Measurements from ENCODE around the gene GJA10. TPM values are rescaled to one million over a fixed set of nuclear protein-coding genes. Genes with fewer than 3 reads are reported as not detected.
"Not testable (repeated sequence)": the region's sequence is repeated elsewhere in the genome, so short reads cannot be mapped to it uniquely, and the experiment has no call there.

The GJA10 gene
- total RNA-seq, 1 donor from 2014 or later: not detected

DNA sequence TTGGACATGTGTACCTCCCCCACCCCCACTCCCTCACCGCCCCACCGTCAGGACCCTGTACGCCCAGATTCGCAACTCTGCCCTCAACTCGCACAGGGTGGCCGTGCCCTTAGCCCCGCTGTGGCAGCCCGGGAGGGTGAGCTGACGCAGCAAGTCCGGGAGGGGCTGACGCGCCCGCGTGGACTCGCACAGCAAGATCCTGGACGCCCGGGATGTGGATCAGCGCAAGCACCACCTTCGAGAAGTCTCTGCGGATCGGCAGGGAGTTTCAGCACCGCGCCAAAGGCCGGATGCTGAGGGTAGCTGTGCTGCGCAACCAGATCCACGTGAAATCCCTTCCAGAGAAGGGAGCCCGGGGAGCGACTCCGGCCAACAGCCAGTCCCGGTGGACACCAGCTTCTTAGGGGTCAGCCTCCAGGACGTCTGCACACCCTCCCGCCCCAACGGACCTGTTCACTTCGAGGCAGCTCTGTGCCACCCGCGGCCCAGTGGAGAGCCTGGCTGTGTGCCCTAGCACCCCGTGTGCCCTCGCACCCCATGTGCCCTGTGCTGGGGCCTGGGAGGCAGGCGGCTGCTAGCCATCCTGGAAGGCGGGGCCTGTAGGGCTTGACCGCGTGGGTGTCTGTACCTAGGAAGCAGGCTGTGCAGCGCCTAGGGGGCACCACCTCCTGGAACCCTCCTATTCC is 6.7 kb upstream of the GJA10 start:
- H3K4me3 ChIP-seq: no peak overlapping the region
- no peaks in the 10 kb centered on the region for H3K4me1 ChIP-seq
- H3K27me3 ChIP-seq: peaks cover 37% of the 10 kb centered on the region
- H3K27ac ChIP-seq: no peak overlapping the region
- DNase-seq: no peak
- peak; percentile 61 for ATAC-seq
- TF ChIP-seq, protein P1, sequence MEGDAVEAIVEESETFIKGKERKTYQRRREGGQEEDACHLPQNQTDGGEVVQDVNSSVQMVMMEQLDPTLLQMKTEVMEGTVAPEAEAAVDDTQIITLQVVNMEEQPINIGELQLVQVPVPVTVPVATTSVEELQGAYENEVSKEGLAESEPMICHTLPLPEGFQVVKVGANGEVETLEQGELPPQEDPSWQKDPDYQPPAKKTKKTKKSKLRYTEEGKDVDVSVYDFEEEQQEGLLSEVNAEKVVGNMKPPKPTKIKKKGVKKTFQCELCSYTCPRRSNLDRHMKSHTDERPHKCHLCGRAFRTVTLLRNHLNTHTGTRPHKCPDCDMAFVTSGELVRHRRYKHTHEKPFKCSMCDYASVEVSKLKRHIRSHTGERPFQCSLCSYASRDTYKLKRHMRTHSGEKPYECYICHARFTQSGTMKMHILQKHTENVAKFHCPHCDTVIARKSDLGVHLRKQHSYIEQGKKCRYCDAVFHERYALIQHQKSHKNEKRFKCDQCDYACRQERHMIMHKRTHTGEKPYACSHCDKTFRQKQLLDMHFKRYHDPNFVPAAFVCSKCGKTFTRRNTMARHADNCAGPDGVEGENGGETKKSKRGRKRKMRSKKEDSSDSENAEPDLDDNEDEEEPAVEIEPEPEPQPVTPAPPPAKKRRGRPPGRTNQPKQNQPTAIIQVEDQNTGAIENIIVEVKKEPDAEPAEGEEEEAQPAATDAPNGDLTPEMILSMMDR (IDR thresholded peaks at IDR 0.05): no peak
- no peaks in the 10 kb centered on the region for H3K36me3 ChIP-seq
- intact Hi-C loops (cut with DNase I): no loop called here
- no peaks in the 10 kb centered on the region for H3K9me3 ChIP-seq

DNA sequence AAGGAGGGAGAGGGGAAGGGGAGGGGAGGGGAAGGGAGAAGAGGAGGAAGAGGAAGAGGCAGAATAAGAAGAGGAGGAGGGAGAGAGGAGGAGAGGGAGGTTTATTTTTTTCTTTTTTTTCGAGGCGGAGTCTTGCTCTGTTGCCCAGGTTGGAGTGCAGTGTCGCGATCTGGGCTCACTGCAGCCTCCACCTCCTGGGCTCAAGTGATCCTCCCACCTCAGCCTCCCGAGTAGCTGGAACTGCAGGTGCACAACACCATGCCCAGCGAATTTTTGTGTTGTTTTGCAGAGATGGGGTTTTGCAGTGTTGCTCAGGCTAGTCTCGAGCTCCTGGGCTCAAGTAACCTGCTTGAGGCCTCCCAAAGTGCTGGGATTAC is 6.1 kb upstream of the GJA10 start:
- Histone ChIP-seq H3K27ac (no peak overlapping the region), H3K4me3 (no peak overlapping the region), H3K36me3 (no peaks in the 10 kb centered on the region), H3K9me3 (no peaks in the 10 kb centered on the region), H3K4me1 (no peaks in the 10 kb centered on the region), H3K27me3 (peaks cover 42% of the 10 kb centered on the region)
- ATAC-seq (no peak), DNase-seq (no peak)
- TF ChIP-seq, protein P1 (IDR thresholded peaks at IDR 0.05): no peak
- intact Hi-C loops (cut with DNase I): no loop called here

GRCh38 chr6:89888871-89889270 is 5.4 kb upstream of the GJA10 start:
- TF ChIP-seq, protein P1 (IDR thresholded peaks at IDR 0.05): no peak
- intact Hi-C loops (cut with DNase I): no loop called here
- ATAC-seq: no peak
- no peak overlapping the region for H3K4me3 ChIP-seq
- no peaks in the 10 kb centered on the region for H3K4me1 ChIP-seq
- no peaks in the 10 kb centered on the region for H3K36me3 ChIP-seq
- no peak overlapping the region for H3K27ac ChIP-seq
- H3K27me3 ChIP-seq: peaks cover 47% of the 10 kb centered on the region
- H3K9me3 ChIP-seq: no peaks in the 10 kb centered on the region
- no peak for DNase-seq

DNA sequence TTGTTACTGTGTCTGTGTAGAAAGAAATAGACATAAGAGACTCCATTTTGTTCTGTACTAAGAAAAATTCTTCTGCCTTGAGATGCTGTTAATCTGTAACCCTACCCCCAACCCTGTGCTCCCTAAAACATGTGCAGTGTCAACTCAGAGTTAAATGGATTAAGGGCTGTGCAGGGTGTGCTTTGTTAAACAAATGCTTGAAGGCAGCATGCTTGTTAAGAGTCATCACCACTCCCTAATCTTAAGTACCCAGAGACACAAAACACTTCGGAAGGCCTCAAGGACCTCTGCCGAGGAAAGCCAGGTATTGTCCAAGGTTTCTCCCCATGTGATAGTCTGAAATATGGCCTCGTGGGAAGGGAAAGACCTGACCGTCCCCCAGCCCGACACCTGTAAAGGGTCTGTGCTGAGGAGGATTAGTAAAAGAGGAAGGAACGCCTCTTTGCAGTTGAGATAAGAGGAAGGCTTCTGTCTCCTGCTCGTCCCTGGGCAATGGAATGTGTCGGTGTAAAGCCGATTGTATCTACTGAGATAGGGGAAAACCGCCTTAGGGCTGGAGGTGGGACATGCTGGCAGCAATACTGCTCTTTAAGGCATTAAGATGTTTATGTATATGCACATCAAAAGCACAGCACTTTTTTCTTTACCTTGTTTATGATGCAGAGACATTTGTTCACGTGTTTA is 3.3 kb upstream of the GJA10 start:
- H3K27ac ChIP-seq; ATAC-seq; H3K4me1 ChIP-seq; intact Hi-C loops (cut with DNase I); H3K36me3 ChIP-seq; H3K4me3 ChIP-seq; DNase-seq; H3K9me3 ChIP-seq: not testable (repeated sequence)
- peaks cover 47% of the 10 kb centered on the region for H3K27me3 ChIP-seq

DNA sequence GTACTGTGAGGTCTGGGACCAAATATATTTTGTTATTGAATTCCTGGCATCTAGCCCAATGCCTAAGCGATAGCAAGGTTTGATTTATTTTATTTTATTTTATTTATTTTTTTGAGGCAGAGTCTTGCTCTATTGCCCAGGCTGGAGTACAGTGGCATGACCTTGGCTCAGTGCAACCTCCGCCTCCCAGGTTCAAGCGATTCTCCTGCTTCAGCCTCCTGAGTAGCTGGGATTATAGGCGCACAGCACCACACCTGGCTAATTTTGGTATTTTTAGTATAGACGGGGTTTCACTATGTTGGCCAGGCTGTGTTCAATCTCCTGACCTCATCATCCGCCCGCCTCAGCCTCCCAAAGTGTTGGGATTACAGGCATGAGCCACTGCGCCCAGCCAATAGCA is 1.7 kb upstream of the GJA10 start:
- H3K4me1 ChIP-seq: not testable (repeated sequence)

GRCh38 chr6:89895276-89895874 is 1.1 kb downstream of the GJA10 start:
- peak; percentile 83 for ATAC-seq

More for the DNA sequence above, 1.7 kb upstream of the GJA10 start:
- H3K9me3 ChIP-seq; DNase-seq; H3K36me3 ChIP-seq; intact Hi-C loops (cut with DNase I); H3K4me3 ChIP-seq; H3K27ac ChIP-seq; ATAC-seq: not testable (repeated sequence)
- H3K27me3 ChIP-seq: peaks cover 50% of the 10 kb centered on the region

GRCh38 chr6:89910001-89910901 is 16.0 kb downstream of the GJA10 start:
- intact Hi-C loops (cut with DNase I): not testable (repeated sequence)

More at GRCh38 chr6:89895276-89895874, 1.1 kb downstream of the GJA10 start:
- no peaks in the 10 kb centered on the region for H3K9me3 ChIP-seq
- H3K27ac ChIP-seq: no peak overlapping the region
- peaks cover 30% of the 10 kb centered on the region for H3K27me3 ChIP-seq
- no peaks in the 10 kb centered on the region for H3K36me3 ChIP-seq
- intact Hi-C loops (cut with DNase I): no loop called here
- H3K4me3 ChIP-seq: no peak overlapping the region
- TF ChIP-seq, protein P1 (IDR thresholded peaks at IDR 0.05): no peak
- no peaks in the 10 kb centered on the region for H3K4me1 ChIP-seq
- no peak for DNase-seq

More at GRCh38 chr6:89910001-89910901, 16.0 kb downstream of the GJA10 start:
- not testable (repeated sequence) for H3K36me3 ChIP-seq, H3K4me3 ChIP-seq, ATAC-seq, H3K4me1 ChIP-seq, H3K9me3 ChIP-seq, H3K27me3 ChIP-seq, DNase-seq, H3K27ac ChIP-seq

Measured in upper lobe of right lung (tissue), 1 donor.